NCI-H460 (cell line): Measurements from ENCODE around the gene VPS37D. TPM values are rescaled to one million over a fixed set of nuclear protein-coding genes. Genes with fewer than 3 reads are reported as not detected.

ENCODE experiments used
- small RNA-seq, 2 experiments: library from RNA; depleted of rRNA; stranded (forward); fragments of <200 nt; gene quantifications; one replicate each; pipeline ENCODE3, GENCODE V24; 2014
- total RNA-seq: library from RNA; depleted of rRNA; stranded (reverse); fragments of >200 nt; shearing (Covaris generic); gene quantifications from 2 replicates; pipeline ENCODE4 v1.2.3, GENCODE V29; 2014; rRNA removed

The VPS37D gene
- total RNA-seq, 1 experiment from 2014 or later, result 3.6 TPM

Small RNA genes lying within 50 kb of the gene (small RNA-seq; reads per million reads assigned to genes)
- 0.17 to 1.6 reads per million in 2 experiments for gene MIR4284

Other genes starting within 250 kb of the VPS37D start
- gene FZD9, start 234.1 kb upstream of the VPS37D start, total RNA-seq, result 5.0 and 5.7 TPM in 2 replicates
- gene BAZ1B, start 145.5 kb upstream of the VPS37D start, total RNA-seq, result 72.0 and 81.9 TPM in 2 replicates
- 34.0 and 39.2 TPM in 2 replicates for gene BCL7B, start 110.1 kb upstream of the VPS37D start, total RNA-seq
- 70.5 and 76.4 TPM in 2 replicates for gene TBL2, start 89.3 kb upstream of the VPS37D start, total RNA-seq
- gene MLXIPL, start 43.3 kb upstream of the VPS37D start, total RNA-seq, result 1.6 and 1.9 TPM in 2 replicates
- 2.8 and 3.5 TPM in 2 replicates for gene DNAJC30, start 15.6 kb downstream of the VPS37D start, total RNA-seq
- gene BUD23, start 15.8 kb downstream of the VPS37D start, total RNA-seq, result 187 and 231 TPM in 2 replicates
- 63.4 and 66.3 TPM in 2 replicates for gene STX1A, start 51.8 kb downstream of the VPS37D start, total RNA-seq
- gene ABHD11, start 71.0 kb downstream of the VPS37D start, total RNA-seq, result 9.6 and 10.7 TPM in 2 replicates
- gene CLDN3, start 102.4 kb downstream of the VPS37D start, total RNA-seq, result 1.0 and 1.7 TPM in 2 replicates
- gene CLDN4, start 163.2 kb downstream of the VPS37D start, total RNA-seq, result 24.9 and 25.3 TPM in 2 replicates
- gene METTL27, start 174.7 kb downstream of the VPS37D start, total RNA-seq, result 4.3 and 5.1 TPM in 2 replicates
- 0.55 TPM in 1 of 2 replicates, not detected in the other for gene TMEM270, start 193.3 kb downstream of the VPS37D start, total RNA-seq